GM21390 (cell line): ENCODE measurements around the gene TMEM204.

ENCODE experiments used
- ATAC-seq: cut with Tn5 transposase; IDR thresholded peaks from one replicate; pipeline ENCODE4 v1.9.1; 2021; ENCODE audit not compliant: unreplicated experiment

The TMEM204 gene

GRCh38 chr16:1520461-1520860 is 13.0 kb upstream of the TMEM204 start:
- ATAC-seq = no peak

GRCh38 chr16:1523581-1524245 is 9.8 kb upstream of the TMEM204 start:
- no peak for ATAC-seq

GRCh38 chr16:1524366-1524765 is 9.1 kb upstream of the TMEM204 start:
- ATAC-seq = no peak

DNA sequence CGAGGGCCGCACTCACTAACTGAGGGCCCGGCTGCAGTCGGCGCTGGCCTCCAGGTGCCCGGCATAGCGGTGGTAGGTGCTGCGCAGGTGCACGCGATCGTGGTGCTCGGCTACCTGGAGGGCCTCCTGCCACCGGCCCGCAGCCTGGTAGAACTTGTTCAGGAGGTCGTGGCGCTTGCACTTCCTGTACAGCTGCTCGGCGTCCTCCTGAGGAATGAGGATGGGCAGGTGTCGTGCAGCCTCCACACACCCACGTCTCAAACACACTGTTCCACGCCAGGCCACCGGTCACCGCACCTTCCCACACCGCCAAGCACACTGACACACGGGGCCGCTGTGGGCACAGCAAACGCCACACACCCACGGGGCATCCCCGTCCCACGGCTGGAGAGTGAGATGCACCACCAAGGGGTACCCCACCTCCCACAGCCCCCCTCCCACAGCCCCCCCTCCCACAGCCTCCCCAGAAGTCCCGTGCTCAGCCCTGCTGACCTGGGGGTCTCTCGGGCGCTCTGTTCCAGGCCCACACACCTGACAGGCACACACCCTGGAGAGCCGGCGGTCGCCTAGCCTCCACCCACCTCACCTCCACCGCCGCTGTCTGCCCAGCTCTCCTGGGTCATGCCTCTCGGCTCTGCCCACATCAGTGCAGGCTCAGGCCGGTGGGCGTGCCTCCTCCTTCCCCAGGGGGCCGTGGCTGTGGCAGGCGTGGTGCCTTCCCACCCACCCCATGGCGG is 7.4 kb upstream of the TMEM204 start:
- ATAC-seq = no peak

DNA sequence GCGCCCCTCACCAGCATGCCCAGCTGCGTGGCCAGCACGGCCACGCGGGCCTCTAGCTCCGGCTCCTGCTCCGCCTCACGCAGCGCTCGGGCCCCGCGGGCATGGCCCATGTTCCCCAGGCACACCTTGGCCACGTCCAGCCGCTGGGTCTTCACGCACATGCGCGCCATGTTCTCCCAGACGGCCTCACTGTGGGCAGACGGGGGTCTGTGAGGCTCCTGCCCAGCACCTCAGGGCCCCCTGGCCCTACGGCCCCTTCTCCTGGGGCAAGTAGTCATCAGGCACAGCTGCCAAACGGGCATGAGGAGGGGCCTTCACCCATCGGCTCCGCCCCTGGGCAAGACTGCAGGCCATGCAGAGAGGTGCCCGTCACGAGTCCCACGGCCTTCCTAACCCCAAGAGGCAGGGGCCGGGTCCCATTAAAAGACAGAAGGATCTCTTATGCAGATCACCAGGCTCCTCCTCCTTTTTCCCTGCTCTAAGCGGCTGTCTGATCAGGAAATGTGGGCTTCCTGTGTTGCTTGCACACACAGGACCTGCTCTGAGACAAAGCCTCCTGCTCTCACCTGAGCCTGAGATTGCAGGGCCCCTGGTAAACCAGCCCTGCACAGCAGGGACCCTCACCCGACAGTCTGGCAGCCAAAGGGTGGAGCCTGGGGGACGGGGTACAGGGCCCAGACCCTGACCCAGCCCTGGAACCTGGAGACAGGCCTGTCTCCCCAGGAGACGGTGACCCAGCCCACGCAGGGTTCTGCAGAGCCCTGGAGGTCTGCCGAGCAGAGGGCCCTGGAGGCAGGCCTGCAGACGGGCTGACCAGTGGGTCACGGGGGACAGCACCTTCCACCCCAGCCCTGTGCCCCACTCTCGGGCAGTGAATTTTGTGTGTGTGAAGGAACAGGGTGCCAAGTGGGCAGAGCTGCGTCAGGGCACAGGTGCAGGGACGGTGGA is 6.6 kb upstream of the TMEM204 start:
- no peak for ATAC-seq

GRCh38 chr16:1527836-1528811 is 5.3 kb upstream of the TMEM204 start:
- ATAC-seq = no peak

GRCh38 chr16:1528921-1529537 is 4.4 kb upstream of the TMEM204 start:
- ATAC-seq = no peak

- no peak for ATAC-seq
Measured at GRCh38 chr16:1530349-1530882, 3.0 kb upstream of the TMEM204 start.

- ATAC-seq = no peak
Measured at GRCh38 chr16:1530883-1531637, 2.4 kb upstream of the TMEM204 start.

DNA sequence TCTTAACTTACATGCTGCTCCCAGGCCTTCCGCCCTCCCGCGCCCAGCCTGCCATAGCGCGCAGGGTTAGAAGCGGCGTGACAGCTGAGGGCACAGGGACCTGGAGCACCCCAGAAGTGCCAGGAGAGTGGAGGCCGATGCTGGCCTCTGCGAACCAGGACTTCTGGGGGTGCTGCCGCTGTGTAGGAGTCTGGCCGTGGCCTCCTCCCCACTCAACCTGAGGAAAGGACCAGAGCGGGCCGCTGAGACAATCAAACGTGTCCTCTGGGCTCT is 1.9 kb upstream of the TMEM204 start:
- no peak for ATAC-seq

- no peak for ATAC-seq
Measured at GRCh38 chr16:1532081-1532760, 1.2 kb upstream of the TMEM204 start.

DNA sequence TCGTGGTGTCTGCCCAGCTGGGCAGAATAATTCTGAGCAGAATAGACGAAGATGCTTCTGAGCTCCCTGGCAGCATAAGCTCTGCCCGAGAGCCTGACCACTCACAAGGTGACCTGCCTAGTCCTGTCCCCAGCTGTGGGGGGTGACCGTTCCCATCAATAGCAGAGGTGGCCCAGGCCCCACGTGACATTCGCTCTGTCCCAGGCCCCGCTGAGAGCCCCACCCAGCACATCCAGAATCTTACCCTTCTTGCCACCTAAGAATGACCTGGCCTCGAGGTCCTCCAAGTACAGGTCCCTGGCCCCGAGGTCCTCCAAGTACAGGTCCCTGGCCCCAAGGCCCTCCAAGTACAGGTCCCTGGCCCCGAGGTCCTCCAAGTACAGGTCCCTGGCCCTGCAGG is 695 bp upstream of the TMEM204 start:
- no peak for ATAC-seq

DNA sequence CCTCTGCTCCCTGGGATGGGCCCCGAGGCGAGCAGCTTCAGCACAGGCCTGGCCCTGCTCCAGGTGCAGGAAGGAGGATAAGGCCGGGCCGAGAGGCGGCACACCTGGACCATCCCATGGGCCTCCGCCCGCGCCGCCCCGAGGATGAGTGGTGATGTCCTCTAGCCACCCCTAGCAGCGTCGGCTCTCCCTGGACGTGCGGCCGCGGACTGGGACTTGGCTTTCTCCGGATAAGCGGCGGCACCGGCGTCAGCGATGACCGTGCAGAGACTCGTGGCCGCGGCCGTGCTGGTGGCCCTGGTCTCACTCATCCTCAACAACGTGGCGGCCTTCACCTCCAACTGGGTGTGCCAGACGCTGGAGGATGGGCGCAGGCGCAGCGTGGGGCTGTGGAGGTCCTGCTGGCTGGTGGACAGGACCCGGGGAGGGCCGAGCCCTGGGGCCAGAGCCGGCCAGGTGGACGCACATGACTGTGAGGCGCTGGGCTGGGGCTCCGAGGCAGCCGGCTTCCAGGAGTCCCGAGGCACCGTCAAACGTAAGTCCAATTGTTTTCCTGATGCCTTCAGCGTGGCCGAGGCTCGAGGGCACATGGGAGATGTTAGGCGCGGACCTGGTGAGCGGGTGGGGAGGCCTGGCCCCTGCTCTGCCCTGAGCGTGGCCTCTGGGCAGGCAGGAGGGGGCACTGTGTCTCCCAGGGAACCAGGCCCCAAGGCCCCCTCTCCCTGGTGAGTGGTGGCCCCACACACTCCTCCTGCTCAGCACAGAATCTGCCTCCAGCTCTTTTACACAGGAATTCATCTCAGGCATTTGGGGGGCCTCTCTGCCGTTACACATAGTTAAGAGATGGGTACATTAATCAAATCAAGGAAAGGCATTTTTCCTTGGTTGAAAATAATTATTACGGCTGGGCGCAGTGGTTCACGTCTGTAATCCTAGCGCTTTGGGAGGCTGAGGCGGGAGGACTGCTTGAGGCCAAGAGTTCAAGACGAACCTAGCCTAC is 855 bp downstream of the TMEM204 start:
- ATAC-seq = no peak

- ATAC-seq = no peak
Measured at GRCh38 chr16:1535391-1536291, 2.2 kb downstream of the TMEM204 start.

- no peak for ATAC-seq
Measured at GRCh38 chr16:1536601-1537000, 3.1 kb downstream of the TMEM204 start.

GRCh38 chr16:1537138-1537577 is 3.7 kb downstream of the TMEM204 start:
- ATAC-seq = no peak
